Natural killer cell (primary cell): Measurements from ENCODE around the gene ROR1. TPM values are rescaled to one million over a fixed set of nuclear protein-coding genes. Genes with fewer than 3 reads are reported as not detected.

Source experiments
- ATAC-seq, 3 donors: fragments of 150-1000 bp in 2 of 3; fragments of 200-7000 bp in 1 of 3; cut with Tn5 transposase; 1 replicate in 1 of 3; 2 replicates in 2 of 3; pipeline ENCODE4 v1.10.0; 2021; ENCODE audit warnings: mild to moderate bottlenecking in 2 of 3, moderate library complexity in 2 of 3
- DNase-seq, 2 donors: peaks; one replicate each; pipeline versions ENCODE4 v3.0.0 to v3.0.0-alpha.2; 2013 to 2021; ENCODE audit warnings: mixed read lengths in 1 of 2
- H3K27ac ChIP-seq: one replicate; pipeline ENCODE4 v1.5.1; 2013; ENCODE audit warnings: mild to moderate bottlenecking, low read length
- H3K27me3 ChIP-seq: one replicate; pipeline ENCODE4 v1.6.1; 2013; ENCODE audit warnings: low read length; ENCODE audit not compliant: control insufficient read depth, insufficient read depth
- H3K36me3 ChIP-seq: one replicate; pipeline ENCODE4 v1.6.1; 2013; ENCODE audit warnings: low read length; ENCODE audit not compliant: control insufficient read depth, insufficient read depth
- H3K4me1 ChIP-seq: one replicate; pipeline ENCODE4 v1.6.1; 2013; ENCODE audit warnings: low read length; ENCODE audit not compliant: control insufficient read depth, insufficient read depth
- H3K4me3 ChIP-seq: one replicate; pipeline ENCODE4 v1.5.1; 2013; ENCODE audit warnings: low read length
- H3K9me3 ChIP-seq: one replicate; pipeline ENCODE4 v1.6.1; 2013; ENCODE audit warnings: low read length; ENCODE audit not compliant: control insufficient read depth, insufficient read depth
- H3K27ac Mint-ChIP-seq, 2 donors: one replicate each; pipeline ENCODE4 v1.8.0; 2022; ENCODE audit warnings: mild to moderate bottlenecking in 2 of 2, mixed read lengths in 2 of 2, moderate library complexity in 1 of 2
- H3K27me3 Mint-ChIP-seq, 2 donors: one replicate each; pipeline ENCODE4 v1.8.0; 2022; ENCODE audit warnings: low read depth in 2 of 2, mixed read lengths in 2 of 2
- H3K36me3 Mint-ChIP-seq: one replicate; pipeline ENCODE4 v1.8.0; 2022; ENCODE audit warnings: mixed read lengths
- H3K4me1 Mint-ChIP-seq, 2 donors: one replicate each; pipeline ENCODE4 v1.8.0; 2022; ENCODE audit warnings: mixed read lengths in 2 of 2
- H3K4me3 Mint-ChIP-seq: one replicate; pipeline ENCODE4 v1.8.0; 2022; ENCODE audit warnings: mild to moderate bottlenecking, moderate library complexity, mixed read lengths
- H3K9me3 Mint-ChIP-seq, 2 donors: one replicate each; pipeline ENCODE4 v1.8.0; 2022; ENCODE audit warnings: mixed read lengths in 2 of 2
- WGBS: methylation state at CpG from one replicate; pipeline ENCODE4 v1.1.7; 2013; ENCODE audit warnings: missing lambda C conversion rate; ENCODE audit not compliant: insufficient coverage; 5-methylcytosine and 5-hydroxymethylcytosine counted together
- intact Hi-C: fragments of 100-400 bp; cut with micrococcal nuclease; formaldehyde crosslinking; loops from one replicate; pipeline ENCODE4 v1.14.2; 2022
- total RNA-seq, 4 donors: library from RNA; stranded (reverse); fragments of 120-200 nt in 1 of 4; gene quantifications; one replicate each; pipeline versions ENCODE4 v1.2.3 to v1.2.4, GENCODE V29; 2013 to 2022
- TF ChIP-seq, protein P1 (sequence below): fragments of 200-600 bp; IDR thresholded peaks from one replicate; pipeline ENCODE4 v1.8.0; 2022; ENCODE audit warnings: antibody characterized with exemption

The ROR1 gene
- total RNA-seq, 3 donors from 2014 or later (not counting 1 experiment from before 2014, with no cell fraction given) = 0.05 to 0.35 (median 0.27) TPM

DNA sequence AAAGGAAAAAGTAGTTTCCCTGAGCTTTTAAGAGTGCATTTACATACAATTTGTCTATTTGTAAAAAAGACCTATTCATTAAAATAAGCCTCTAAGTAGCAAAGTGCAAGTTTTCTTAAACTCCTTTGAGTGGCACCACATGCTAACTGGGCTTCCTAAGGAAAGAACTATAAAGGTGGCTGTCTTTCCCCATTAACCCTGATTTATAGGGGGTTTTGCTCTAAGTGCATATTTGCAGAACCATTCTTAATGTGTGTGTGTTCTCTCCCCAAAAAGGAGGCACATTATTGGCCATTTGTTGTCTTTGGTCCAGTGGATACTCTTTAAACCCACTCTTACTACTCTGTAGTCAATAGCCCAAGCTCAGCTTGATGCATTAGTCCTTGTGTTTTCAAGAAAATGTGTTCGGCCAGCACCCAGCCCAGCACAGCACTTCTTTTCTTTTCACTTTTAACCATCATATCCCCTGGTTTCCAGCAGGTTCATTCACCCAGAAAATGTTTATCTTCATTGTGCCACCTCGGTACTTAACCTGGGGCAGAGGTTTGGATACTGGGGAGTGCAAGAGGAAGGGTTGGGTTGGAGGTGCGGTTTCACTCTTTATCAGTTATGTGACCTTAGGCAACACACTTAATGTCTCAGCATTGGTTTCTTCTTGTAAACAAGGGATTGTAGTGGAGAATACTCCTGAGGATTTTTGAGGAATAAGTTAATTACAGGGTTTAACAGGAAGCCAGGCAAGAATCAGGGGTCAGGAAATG is 267.7 kb downstream of the ROR1 start:
- Histone ChIP-seq H3K4me1 (no peaks in the 10 kb centered on the region), H3K36me3 (no peaks in the 10 kb centered on the region), H3K27ac (no peak overlapping the region), H3K4me3 (no peak overlapping the region), H3K27me3 (no peaks in the 10 kb centered on the region), H3K9me3 (no peaks in the 10 kb centered on the region)
- 88% methylated on average over 3 of the region's 3 CpGs for WGBS
- Mint-ChIP-seq H3K9me3 (no peaks in the 10 kb centered on the region), H3K4me3 (no peak overlapping the region), H3K27me3 (no peaks in the 10 kb centered on the region), H3K4me1 (no peaks in the 10 kb centered on the region), H3K36me3 (no peaks in the 10 kb centered on the region), H3K27ac (no peak overlapping the region)
- intact Hi-C loops = no loop called here
- ATAC-seq = no peak
- DNase-seq = no peak
- TF ChIP-seq, protein P1, sequence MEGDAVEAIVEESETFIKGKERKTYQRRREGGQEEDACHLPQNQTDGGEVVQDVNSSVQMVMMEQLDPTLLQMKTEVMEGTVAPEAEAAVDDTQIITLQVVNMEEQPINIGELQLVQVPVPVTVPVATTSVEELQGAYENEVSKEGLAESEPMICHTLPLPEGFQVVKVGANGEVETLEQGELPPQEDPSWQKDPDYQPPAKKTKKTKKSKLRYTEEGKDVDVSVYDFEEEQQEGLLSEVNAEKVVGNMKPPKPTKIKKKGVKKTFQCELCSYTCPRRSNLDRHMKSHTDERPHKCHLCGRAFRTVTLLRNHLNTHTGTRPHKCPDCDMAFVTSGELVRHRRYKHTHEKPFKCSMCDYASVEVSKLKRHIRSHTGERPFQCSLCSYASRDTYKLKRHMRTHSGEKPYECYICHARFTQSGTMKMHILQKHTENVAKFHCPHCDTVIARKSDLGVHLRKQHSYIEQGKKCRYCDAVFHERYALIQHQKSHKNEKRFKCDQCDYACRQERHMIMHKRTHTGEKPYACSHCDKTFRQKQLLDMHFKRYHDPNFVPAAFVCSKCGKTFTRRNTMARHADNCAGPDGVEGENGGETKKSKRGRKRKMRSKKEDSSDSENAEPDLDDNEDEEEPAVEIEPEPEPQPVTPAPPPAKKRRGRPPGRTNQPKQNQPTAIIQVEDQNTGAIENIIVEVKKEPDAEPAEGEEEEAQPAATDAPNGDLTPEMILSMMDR = no peak

DNA sequence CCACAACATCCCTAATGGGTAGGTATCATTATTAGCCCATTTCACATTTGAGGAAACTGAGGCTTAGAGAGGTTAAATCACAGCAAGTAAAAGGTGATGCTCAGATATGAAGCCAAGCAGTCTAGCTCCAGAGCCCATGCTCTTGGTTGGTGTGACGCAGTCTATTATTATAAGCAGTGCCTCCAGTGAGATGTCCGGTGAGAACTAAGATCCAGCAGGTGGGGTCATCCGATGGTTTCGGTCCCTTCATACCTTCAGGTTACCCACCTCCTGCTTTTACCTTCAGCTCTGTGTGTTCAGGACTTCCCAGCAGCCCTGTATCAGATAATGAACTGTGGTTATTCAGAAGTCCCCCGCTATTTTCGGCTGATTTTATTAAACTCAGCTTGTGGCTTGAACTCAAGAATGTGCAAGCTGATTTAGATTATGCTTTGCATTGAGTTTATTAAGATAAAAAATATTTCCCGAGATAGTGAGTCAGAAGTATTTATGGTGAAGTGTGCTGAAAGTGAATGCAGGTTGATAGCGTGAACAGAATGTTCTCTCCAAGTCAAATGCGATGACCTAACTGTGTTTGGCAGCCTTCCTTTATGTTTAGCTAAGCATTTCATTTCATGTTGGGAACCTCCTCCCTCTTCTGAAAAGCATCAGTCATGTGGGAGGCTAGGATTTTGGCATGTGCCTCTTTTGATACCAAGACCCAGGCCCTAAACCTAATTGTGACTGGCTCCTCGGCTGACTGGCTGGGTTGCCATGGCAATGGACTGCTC is 268.7 kb downstream of the ROR1 start:
- ATAC-seq (no peak), DNase-seq (no peak)
- Mint-ChIP-seq H3K27ac (no peak overlapping the region), H3K36me3 (no peaks in the 10 kb centered on the region), H3K4me1 (no peaks in the 10 kb centered on the region), H3K4me3 (no peak overlapping the region), H3K27me3 (no peaks in the 10 kb centered on the region), H3K9me3 (no peaks in the 10 kb centered on the region)
- TF ChIP-seq, protein P1 = no peak
- no peak overlapping the region for H3K27ac ChIP-seq
- WGBS = 81% methylated on average over 10 of the region's 10 CpGs
- intact Hi-C loops = no loop called here
- no peak overlapping the region for H3K4me3 ChIP-seq
- no peaks in the 10 kb centered on the region for H3K36me3 ChIP-seq
- H3K4me1 ChIP-seq = no peaks in the 10 kb centered on the region
- H3K27me3 ChIP-seq = no peaks in the 10 kb centered on the region
- H3K9me3 ChIP-seq = no peaks in the 10 kb centered on the region

DNA sequence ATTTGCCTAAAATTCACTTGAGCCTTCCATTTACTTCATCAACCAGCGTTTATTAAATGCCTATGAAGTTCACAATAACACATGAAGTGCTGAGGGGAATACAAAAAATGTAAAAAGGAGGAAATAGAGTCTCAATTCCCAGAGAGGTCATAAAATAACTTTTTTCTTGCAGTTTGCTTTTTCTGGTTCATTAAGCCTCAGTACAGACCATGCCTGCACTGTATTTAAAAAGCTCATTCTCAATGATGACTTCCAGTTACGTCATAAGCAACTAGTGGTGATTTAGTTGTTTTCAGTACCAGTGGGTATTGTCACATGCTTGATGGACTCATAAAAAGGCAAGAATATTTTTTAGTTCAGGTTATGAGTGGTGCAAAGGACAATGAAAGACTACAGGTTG is 269.5 kb downstream of the ROR1 start:
- intact Hi-C loops = no loop called here
- H3K36me3 ChIP-seq = no peaks in the 10 kb centered on the region
- H3K9me3 ChIP-seq = no peaks in the 10 kb centered on the region
- H3K27ac Mint-ChIP-seq = no peak overlapping the region
- no peaks in the 10 kb centered on the region for H3K9me3 Mint-ChIP-seq
- ATAC-seq = no peak
- 95% methylated on average over 1 of the region's 2 CpGs for WGBS
- H3K4me3 Mint-ChIP-seq = no peak overlapping the region
- H3K4me1 Mint-ChIP-seq = no peaks in the 10 kb centered on the region
- no peak overlapping the region for H3K27ac ChIP-seq
- no peaks in the 10 kb centered on the region for H3K27me3 Mint-ChIP-seq
- TF ChIP-seq, protein P1 = no peak
- no peaks in the 10 kb centered on the region for H3K4me1 ChIP-seq
- no peaks in the 10 kb centered on the region for H3K36me3 Mint-ChIP-seq
- no peak for DNase-seq
- no peak overlapping the region for H3K4me3 ChIP-seq
- no peaks in the 10 kb centered on the region for H3K27me3 ChIP-seq
